Measurements from ENCODE around the gene HABP4.

DNA sequence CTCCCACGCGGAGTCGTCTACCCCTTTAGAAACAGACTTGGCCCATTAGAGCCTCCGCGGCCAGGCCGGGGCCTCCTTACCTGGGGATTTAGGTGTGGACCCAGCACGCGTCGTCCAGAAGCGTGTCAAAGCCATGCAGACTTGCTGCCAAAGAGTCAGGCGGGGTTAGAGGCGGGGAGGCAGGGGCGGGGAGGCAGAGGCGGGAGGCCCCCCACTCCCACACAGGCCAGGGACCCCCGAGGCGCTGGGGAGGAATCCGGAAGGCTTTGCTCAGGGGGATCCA lies 47.1 kb downstream of the HABP4 start:
- TF ChIP-seq NFE2L2 (conservative IDR thresholded peaks at IDR 0.05; ENCODE audit: low read length) (no peak), EHF (CRISPR knock-in tag; IDR thresholded peaks at IDR 0.05) (no peak), JUN (IDR thresholded peaks at IDR 0.05) (no peak), PHF8 (IDR thresholded peaks at IDR 0.05; ENCODE audit: borderline replicate concordance, low read depth) (no peak), SMC3 (IDR thresholded peaks at IDR 0.05) (no peak)
- TF ChIP-seq, protein P1, sequence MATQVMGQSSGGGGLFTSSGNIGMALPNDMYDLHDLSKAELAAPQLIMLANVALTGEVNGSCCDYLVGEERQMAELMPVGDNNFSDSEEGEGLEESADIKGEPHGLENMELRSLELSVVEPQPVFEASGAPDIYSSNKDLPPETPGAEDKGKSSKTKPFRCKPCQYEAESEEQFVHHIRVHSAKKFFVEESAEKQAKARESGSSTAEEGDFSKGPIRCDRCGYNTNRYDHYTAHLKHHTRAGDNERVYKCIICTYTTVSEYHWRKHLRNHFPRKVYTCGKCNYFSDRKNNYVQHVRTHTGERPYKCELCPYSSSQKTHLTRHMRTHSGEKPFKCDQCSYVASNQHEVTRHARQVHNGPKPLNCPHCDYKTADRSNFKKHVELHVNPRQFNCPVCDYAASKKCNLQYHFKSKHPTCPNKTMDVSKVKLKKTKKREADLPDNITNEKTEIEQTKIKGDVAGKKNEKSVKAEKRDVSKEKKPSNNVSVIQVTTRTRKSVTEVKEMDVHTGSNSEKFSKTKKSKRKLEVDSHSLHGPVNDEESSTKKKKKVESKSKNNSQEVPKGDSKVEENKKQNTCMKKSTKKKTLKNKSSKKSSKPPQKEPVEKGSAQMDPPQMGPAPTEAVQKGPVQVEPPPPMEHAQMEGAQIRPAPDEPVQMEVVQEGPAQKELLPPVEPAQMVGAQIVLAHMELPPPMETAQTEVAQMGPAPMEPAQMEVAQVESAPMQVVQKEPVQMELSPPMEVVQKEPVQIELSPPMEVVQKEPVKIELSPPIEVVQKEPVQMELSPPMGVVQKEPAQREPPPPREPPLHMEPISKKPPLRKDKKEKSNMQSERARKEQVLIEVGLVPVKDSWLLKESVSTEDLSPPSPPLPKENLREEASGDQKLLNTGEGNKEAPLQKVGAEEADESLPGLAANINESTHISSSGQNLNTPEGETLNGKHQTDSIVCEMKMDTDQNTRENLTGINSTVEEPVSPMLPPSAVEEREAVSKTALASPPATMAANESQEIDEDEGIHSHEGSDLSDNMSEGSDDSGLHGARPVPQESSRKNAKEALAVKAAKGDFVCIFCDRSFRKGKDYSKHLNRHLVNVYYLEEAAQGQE (IDR thresholded peaks at IDR 0.05): no peak
- TF ChIP-seq, protein P2, sequence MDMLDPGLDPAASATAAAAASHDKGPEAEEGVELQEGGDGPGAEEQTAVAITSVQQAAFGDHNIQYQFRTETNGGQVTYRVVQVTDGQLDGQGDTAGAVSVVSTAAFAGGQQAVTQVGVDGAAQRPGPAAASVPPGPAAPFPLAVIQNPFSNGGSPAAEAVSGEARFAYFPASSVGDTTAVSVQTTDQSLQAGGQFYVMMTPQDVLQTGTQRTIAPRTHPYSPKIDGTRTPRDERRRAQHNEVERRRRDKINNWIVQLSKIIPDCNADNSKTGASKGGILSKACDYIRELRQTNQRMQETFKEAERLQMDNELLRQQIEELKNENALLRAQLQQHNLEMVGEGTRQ (IDR thresholded peaks at IDR 0.05): no peak
- TF ChIP-seq, protein P3, sequence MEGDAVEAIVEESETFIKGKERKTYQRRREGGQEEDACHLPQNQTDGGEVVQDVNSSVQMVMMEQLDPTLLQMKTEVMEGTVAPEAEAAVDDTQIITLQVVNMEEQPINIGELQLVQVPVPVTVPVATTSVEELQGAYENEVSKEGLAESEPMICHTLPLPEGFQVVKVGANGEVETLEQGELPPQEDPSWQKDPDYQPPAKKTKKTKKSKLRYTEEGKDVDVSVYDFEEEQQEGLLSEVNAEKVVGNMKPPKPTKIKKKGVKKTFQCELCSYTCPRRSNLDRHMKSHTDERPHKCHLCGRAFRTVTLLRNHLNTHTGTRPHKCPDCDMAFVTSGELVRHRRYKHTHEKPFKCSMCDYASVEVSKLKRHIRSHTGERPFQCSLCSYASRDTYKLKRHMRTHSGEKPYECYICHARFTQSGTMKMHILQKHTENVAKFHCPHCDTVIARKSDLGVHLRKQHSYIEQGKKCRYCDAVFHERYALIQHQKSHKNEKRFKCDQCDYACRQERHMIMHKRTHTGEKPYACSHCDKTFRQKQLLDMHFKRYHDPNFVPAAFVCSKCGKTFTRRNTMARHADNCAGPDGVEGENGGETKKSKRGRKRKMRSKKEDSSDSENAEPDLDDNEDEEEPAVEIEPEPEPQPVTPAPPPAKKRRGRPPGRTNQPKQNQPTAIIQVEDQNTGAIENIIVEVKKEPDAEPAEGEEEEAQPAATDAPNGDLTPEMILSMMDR (IDR thresholded peaks at IDR 0.05): no peak
- TF ChIP-seq, protein P4, sequence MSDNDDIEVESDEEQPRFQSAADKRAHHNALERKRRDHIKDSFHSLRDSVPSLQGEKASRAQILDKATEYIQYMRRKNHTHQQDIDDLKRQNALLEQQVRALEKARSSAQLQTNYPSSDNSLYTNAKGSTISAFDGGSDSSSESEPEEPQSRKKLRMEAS (IDR thresholded peaks at IDR 0.05): no peak

Data from A549 (cell line).